NK-92 (cell line): ENCODE measurements around the gene TMEM25.

Source experiments
- DNase-seq: peaks from one replicate; lab custom pipeline; 2025; ENCODE audit not compliant: unreplicated experiment; lab: John Stamatoyannopoulos, UW

The TMEM25 gene

DNA sequence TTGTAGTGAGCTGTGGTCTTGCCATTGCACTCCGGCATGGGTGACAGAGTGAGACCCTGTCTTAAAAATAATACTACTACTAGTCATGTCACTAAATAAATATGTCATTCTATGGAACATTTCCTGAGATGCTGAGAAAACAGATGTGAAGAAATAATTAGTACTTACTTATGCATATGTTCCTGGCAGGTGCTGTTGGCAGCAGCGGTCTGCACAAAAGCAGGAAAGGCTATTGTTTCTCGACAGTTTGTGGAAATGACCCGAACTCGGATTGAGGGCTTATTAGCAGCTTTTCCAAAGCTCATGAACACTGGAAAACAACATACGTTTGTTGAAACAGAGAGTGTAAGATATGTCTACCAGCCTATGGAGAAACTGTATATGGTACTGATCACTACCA lies 50.1 kb downstream of the TMEM25 start:
- DNase-seq: no peak
